Cardiac muscle cell (in vitro differentiated cells and primary cell): ENCODE results near the gene ZDHHC11. TPM values are rescaled to one million over a fixed set of nuclear protein-coding genes. Genes with fewer than 3 reads are reported as not detected.
"Not testable (repeated sequence)": the region's sequence is repeated elsewhere in the genome, so short reads cannot be mapped to it uniquely, and the experiment has no call there.

Experiments
- DNase-seq, 2 donors: peaks; one replicate each; pipeline versions ENCODE4 v3.0.0 to v3.0.0-alpha.2; 2010 to 2017; ENCODE audit warnings: low read depth in 1 of 2, low spot score in 1 of 2
- H3K27ac ChIP-seq: fragments of 200-600 bp; sonication (generic); 2 replicates; pipeline ENCODE4 v1.5.1; 2016
- H3K27me3 ChIP-seq: fragments of 200-600 bp; sonication (generic); 2 replicates; pipeline ENCODE4 v1.6.0; 2016; ENCODE audit warnings: control low read depth
- H3K36me3 ChIP-seq: fragments of 200-600 bp; sonication (generic); 2 replicates; pipeline ENCODE4 v1.5.1; 2016; ENCODE audit warnings: control low read depth
- H3K4me1 ChIP-seq: fragments of 200-600 bp; sonication (generic); 2 replicates; pipeline ENCODE4 v1.8.1; 2017; ENCODE audit warnings: low read depth, mild to moderate bottlenecking, mixed run types
- H3K4me3 ChIP-seq: fragments of 200-600 bp; sonication (generic); 2 replicates; pipeline ENCODE4 v1.5.1; 2016; ENCODE audit warnings: mild to moderate bottlenecking
- H3K9me3 ChIP-seq: fragments of 200-600 bp; sonication (generic); 2 replicates; pipeline ENCODE4 v1.5.1; 2017; ENCODE audit warnings: low read depth, mild to moderate bottlenecking, control low read depth
- polyA plus RNA-seq: library from polyadenylated mRNA; unstranded; fragments of >200 nt; fragmentation: Nextera tagmentation; extraction: Ambion mirVana; gene quantifications from 2 replicates; pipeline ENCODE4 v1.2.1, GENCODE V29; 2016
- total RNA-seq: library from RNA; depleted of rRNA; stranded (reverse); fragments of >200 nt; gene quantifications from 2 replicates; pipeline ENCODE4 v1.2.3, GENCODE V29; 2016
- TF ChIP-seq, protein P1 (sequence below): IDR thresholded peaks from 2 replicates; pipeline ENCODE4 v1.5.1; 2012; ENCODE audit warnings: low read depth, mild to moderate bottlenecking, low read length

Gene ZDHHC11
- total and polyA plus RNA-seq, 2 experiments from 2014 or later = 12.4 TPM

DNA sequence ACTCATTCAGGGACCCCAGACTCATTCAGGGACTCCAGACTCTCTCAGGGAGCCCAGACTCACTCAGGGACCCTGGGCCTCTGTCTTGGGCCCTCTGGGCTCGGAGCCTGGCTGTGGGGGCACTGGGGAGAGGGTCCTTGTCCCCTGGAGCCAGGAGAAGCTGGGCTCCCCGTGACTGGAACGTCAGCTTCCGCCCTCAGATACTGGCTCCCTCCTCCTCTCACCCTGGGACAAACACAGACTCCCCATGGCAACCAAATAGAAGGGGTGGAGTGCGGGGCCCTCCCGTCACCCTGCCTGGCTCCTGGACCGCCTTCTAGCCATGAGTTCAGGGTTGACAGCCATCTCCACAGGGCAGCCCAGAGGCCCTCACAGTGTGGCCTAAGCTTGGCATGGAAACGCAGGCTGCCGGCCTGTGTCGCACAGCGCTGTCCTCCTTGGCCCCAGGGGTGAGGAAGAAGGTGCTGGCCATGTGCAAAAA, 93.9 kb downstream of the ZDHHC11 start:
- TF ChIP-seq, protein P1, sequence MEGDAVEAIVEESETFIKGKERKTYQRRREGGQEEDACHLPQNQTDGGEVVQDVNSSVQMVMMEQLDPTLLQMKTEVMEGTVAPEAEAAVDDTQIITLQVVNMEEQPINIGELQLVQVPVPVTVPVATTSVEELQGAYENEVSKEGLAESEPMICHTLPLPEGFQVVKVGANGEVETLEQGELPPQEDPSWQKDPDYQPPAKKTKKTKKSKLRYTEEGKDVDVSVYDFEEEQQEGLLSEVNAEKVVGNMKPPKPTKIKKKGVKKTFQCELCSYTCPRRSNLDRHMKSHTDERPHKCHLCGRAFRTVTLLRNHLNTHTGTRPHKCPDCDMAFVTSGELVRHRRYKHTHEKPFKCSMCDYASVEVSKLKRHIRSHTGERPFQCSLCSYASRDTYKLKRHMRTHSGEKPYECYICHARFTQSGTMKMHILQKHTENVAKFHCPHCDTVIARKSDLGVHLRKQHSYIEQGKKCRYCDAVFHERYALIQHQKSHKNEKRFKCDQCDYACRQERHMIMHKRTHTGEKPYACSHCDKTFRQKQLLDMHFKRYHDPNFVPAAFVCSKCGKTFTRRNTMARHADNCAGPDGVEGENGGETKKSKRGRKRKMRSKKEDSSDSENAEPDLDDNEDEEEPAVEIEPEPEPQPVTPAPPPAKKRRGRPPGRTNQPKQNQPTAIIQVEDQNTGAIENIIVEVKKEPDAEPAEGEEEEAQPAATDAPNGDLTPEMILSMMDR = no peak
- Histone ChIP-seq H3K36me3 (no peaks in the 10 kb centered on the region), H3K9me3 (no peaks in the 10 kb centered on the region), H3K4me1 (no peaks in the 10 kb centered on the region), H3K4me3 (no peak overlapping the region), H3K27ac (no peak overlapping the region), H3K27me3 (no peaks in the 10 kb centered on the region)
- peak in 1 of 2 donors; percentile 10 for DNase-seq

DNA sequence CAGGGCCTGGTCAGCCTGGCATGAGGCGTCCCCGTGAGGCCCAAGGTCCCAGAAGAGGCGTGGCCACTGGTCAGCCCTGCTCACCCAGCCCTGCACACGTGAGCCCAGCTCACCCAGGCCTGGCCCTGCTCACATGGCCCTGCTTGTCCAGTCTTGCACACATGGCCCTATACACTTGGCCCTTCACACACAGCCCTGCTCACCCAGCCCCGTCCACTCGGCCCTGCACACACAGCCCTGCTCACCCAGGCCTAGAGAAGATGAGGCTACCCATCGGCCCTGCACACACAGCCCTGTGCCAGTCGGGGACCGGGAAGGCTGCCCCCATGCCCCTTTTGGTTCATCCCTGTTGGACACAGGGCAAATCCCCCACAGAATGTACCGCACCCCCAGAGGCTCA, 94.6 kb downstream of the ZDHHC11 start:
- no peaks in the 10 kb centered on the region for H3K9me3 ChIP-seq
- no peaks in the 10 kb centered on the region for H3K27me3 ChIP-seq
- no peak overlapping the region for H3K4me3 ChIP-seq
- H3K4me1 ChIP-seq = no peaks in the 10 kb centered on the region
- TF ChIP-seq, protein P1 = no peak
- no peaks in the 10 kb centered on the region for H3K36me3 ChIP-seq
- no peak for DNase-seq
- no peak overlapping the region for H3K27ac ChIP-seq

DNA sequence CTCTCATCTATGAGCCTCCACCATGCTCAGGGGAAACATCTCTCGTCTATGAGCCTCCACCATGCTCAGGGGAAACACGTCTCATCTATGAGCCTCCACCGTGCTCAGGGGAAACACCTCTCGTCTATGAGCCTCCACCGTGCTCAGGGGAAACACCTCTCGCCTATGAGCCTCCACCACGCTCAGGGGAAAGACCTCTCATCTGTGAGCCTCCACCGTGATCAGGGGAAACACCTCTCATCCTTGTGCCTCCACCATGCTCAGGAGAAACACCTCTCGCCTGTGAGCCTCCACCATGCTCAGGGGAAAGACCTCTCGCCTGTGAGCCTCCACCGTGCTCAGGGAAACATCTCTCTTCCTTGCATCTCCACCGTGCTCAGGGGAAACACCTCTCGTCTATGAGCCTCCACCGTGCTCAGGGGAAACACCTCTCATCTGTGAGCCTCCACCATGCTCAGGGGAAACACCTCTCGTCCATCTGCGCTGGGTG, 96.6 kb downstream of the ZDHHC11 start:
- H3K36me3 ChIP-seq, H3K9me3 ChIP-seq, H3K27ac ChIP-seq, DNase-seq, H3K4me3 ChIP-seq, H3K27me3 ChIP-seq, H3K4me1 ChIP-seq: not testable (repeated sequence)

DNA sequence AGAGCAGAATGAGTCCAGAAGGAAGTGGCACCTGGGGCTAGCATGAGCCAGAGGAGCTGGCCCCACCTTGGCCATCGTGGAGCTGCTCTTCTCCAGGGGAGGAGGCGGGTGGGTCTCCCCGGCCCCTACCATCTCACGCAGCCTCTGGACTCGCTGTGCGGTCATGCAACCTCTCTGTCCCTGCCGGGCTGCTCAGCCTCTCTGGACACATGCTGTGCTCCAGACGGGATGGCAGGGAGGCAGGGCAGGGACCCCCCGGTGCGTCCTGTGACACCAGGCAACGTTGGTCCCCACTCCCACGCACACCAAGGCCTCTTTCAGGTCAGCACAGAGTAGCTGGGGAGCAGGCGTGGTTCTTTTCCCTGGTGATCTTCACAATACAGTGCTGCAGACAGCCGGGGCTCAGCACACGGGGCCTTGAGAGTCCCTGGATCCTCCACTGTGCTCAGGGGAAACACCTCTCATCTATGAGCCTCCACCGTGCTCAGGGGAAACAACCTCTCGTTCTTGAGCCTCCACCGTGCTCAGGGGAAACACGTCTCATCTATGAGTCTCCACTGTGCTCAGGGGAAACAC, 97.1 kb downstream of the ZDHHC11 start:
- H3K27me3 ChIP-seq, H3K9me3 ChIP-seq, DNase-seq, H3K4me3 ChIP-seq, H3K36me3 ChIP-seq, H3K27ac ChIP-seq, H3K4me1 ChIP-seq: not testable (repeated sequence)

DNA sequence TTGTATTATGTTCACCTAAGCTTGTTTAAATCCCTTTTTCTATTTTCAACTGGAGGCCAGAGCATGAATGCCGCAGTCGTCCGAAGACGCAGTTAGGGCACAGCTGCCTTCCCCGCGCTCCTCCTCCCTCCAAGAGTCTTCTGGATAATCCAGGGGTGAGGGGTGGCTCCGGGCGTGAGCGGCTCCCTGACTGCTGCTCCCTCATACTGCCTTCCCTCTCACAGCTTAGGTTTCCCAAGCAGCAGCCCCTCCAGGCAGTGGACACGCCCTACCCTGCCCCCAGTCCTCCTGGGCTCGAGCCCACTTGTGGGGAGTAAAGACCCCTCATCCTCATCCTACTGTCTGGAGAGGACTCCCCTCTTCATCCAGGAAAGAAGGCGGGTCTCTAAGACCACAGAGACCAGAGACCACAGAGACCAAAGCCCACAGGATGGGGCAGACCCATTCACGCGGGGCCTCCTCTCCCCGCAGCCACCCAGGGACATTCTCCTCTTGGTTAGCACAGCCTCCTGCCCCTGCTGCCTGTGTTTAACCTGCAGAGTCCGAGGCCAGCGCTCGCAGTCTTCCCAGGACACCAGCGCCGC, 98.2 kb downstream of the ZDHHC11 start:
- not testable (repeated sequence) for H3K4me3 ChIP-seq, DNase-seq, H3K4me1 ChIP-seq, H3K27ac ChIP-seq, H3K27me3 ChIP-seq, H3K9me3 ChIP-seq, H3K36me3 ChIP-seq

DNA sequence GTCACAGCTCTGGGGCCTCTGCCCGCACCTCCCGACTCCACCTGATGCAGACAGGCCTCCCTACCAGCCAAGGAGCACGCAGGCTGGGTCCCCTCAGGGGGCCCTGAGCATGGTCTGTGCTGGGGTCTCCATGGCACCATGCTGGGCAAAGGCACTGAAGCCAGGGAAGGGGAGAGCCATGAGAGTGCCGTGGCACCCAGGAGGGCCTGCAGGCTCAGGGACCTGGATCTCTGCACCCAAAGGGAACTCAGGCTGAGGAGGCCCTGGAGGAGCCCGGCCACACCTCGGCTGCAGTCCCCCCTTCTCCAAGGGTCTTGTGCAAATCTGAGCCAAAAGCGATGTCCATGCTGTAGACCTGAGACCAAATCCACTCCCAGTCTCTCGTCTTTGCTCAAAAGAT, 98.8 kb downstream of the ZDHHC11 start:
- H3K9me3 ChIP-seq, H3K27ac ChIP-seq, H3K27me3 ChIP-seq, H3K4me1 ChIP-seq, H3K36me3 ChIP-seq, DNase-seq, H3K4me3 ChIP-seq: not testable (repeated sequence)

DNA sequence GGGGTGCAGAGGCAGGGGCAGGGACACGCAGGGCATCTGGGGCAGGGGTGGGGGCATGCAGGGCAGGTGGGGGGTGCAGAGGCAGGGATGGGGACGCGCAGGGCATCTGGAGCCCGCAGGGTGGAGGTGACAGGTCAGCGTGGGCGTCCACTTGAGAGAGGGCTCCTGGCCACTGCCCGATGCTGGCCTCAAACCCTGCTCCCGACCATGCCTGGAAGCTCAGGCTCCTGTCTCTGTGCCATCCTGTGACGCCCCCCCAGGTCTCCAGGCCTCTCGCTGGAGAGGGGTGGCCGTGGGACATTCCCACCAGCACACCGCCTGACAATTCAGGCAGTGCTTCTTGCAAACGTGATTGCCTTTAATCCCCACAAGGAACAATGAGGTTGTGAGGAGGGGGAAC, 99.3 kb downstream of the ZDHHC11 start:
- Histone ChIP-seq H3K9me3 (no peaks in the 10 kb centered on the region), H3K4me3 (no peak overlapping the region), H3K27me3 (no peaks in the 10 kb centered on the region), H3K4me1 (no peaks in the 10 kb centered on the region), H3K27ac (no peak overlapping the region), H3K36me3 (no peaks in the 10 kb centered on the region)
- DNase-seq = no peak
- TF ChIP-seq, protein P1 = no peak

DNA sequence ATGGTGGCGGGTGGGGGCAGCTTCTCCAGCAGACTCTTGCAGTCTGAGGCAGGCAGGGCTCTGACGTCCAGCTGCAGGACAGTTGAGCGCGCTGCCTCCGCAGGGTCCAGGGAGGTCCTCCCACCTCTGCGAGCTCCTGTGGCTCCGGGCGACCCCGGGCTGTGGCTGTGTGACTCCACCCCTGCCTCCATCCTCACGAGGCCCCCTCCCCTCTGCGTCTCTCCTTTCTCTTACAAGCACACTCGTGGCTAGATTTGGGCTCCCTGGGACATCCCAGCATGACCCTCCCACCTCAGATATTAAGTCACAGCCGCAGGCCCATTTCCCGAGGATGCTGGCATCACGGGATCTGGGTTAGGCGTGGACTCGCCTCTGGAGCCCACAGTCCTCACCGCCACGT, 100.6 kb downstream of the ZDHHC11 start:
- not testable (repeated sequence) for H3K4me1 ChIP-seq, H3K4me3 ChIP-seq, DNase-seq, H3K36me3 ChIP-seq, H3K27me3 ChIP-seq, H3K27ac ChIP-seq, H3K9me3 ChIP-seq
